ENCODE measurements around the gene MCTP2. TPM values are rescaled to one million over a fixed set of nuclear protein-coding genes. Genes with fewer than 3 reads are reported as not detected.

MCTP2 gene
- total RNA-seq, 4 donors from 2014 or later = 35.2 to 84.0 (median 61.2) TPM

GRCh38 chr15:94265982-94266381 is 34.6 kb downstream of the MCTP2 start:
- 73 to 81% methylated on average over 6 of the region's 6 CpGs for WGBS, 2 donors
- H3K9me3 ChIP-seq = no peaks in the 10 kb centered on the region
- no peak overlapping the region for H3K27ac ChIP-seq
- intact Hi-C loops (cut with DNase I) = no loop called here
- H3K4me3 ChIP-seq (replicated peaks in 1 of 3) = no peak overlapping the region
- peaks cover 22 to 33% of the 10 kb centered on the region in 2 donors for H3K4me1 ChIP-seq
- DNase-seq = no peak
- no peaks in the 10 kb centered on the region for H3K36me3 ChIP-seq
- no peak for TF ChIP-seq POLR2A (IDR thresholded peaks at IDR 0.05)
- TF ChIP-seq, protein P1, sequence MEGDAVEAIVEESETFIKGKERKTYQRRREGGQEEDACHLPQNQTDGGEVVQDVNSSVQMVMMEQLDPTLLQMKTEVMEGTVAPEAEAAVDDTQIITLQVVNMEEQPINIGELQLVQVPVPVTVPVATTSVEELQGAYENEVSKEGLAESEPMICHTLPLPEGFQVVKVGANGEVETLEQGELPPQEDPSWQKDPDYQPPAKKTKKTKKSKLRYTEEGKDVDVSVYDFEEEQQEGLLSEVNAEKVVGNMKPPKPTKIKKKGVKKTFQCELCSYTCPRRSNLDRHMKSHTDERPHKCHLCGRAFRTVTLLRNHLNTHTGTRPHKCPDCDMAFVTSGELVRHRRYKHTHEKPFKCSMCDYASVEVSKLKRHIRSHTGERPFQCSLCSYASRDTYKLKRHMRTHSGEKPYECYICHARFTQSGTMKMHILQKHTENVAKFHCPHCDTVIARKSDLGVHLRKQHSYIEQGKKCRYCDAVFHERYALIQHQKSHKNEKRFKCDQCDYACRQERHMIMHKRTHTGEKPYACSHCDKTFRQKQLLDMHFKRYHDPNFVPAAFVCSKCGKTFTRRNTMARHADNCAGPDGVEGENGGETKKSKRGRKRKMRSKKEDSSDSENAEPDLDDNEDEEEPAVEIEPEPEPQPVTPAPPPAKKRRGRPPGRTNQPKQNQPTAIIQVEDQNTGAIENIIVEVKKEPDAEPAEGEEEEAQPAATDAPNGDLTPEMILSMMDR (IDR thresholded peaks at IDR 0.05) = no peak
- no peaks in the 10 kb centered on the region for H3K27me3 ChIP-seq

DNA sequence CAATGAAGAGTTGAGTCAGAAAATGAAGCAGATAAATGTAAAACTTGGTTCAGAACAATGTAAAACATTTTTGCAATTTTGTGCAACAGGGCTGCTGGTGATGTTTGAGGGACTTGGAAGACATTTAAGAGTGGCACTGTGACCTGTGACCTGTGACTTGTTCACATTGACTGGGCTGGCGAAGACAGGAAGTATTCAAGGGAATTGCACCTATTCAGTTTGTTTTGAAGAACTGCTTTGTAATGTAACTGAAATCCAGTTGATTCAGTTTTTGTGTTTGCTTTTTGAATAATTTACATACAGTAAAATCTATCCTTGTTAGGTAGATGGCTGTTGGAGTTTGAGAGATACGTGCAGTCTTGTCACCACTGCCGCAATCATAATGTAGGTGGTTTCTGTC is 35.4 kb downstream of the MCTP2 start:
- intact Hi-C loops (cut with DNase I) = no loop called here
- Histone ChIP-seq H3K36me3 (no peaks in the 10 kb centered on the region), H3K9me3 (no peaks in the 10 kb centered on the region), H3K4me3 (replicated peaks in 1 of 3) (no peak overlapping the region), H3K27me3 (no peaks in the 10 kb centered on the region), H3K4me1 (peaks cover 22 to 33% of the 10 kb centered on the region in 2 donors), H3K27ac (no peak overlapping the region)
- DNase-seq = no peak
- no peak for TF ChIP-seq POLR2A (IDR thresholded peaks at IDR 0.05)
- TF ChIP-seq, protein P1 (IDR thresholded peaks at IDR 0.05) = no peak
- 89 to 93% methylated on average over 3 of the region's 3 CpGs for WGBS, 2 donors

DNA sequence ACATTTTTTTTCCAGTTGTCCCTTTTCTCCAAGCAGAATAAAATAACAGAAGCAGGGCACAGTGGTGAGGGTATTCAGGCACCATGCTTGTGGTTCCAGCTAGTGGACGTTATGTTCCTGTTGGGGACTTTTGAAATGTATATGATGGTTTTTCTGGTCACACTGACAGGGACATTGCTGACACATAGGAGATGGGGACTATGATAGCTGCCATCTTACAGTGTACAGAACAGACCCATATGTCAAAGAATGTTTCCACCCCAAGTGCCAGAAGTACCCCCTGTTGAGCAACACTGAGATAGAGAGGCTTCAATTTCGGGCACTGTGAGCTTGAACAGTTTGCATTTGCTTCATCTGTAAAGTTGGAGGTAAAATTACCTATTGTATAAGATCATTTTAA is 38.6 kb downstream of the MCTP2 start:
- Histone ChIP-seq H3K27ac (peak overlapping the region in 2 of 3 donors; percentile 0 to 21), H3K4me1 (peaks cover 16 to 22% of the 10 kb centered on the region in 2 donors), H3K4me3 (replicated peaks in 1 of 3) (no peak overlapping the region), H3K36me3 (no peaks in the 10 kb centered on the region), H3K27me3 (no peaks in the 10 kb centered on the region), H3K9me3 (no peaks in the 10 kb centered on the region)
- TF ChIP-seq, protein P1 (IDR thresholded peaks at IDR 0.05) = no peak
- no peak for TF ChIP-seq POLR2A (IDR thresholded peaks at IDR 0.05)
- intact Hi-C loops (cut with DNase I) = no loop called here
- DNase-seq = no peak
- WGBS, 2 donors = 67 to 71% methylated on average over 2 of the region's 2 CpGs

DNA sequence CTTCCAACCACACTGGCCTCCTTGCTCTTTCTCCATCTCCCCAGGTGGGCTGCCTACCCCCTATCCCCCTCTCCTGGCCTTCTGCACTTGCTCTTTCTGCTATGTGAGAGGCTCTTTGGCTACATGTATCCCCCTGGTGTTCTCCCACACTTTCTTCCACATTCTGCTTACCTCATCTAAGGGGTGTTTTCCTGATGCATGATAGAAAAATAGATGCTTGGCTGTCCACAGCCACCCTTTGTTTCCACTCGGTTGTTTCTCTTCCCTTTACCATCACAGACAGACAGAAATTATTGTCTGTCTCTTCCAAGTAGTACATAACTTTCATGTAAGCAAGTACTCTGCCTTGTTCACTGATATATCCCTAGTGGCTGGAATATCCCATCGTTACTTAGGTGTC is 39.2 kb downstream of the MCTP2 start:
- Histone ChIP-seq H3K4me1 (peaks cover 12 to 22% of the 10 kb centered on the region in 2 donors), H3K9me3 (no peaks in the 10 kb centered on the region), H3K36me3 (no peaks in the 10 kb centered on the region), H3K4me3 (replicated peaks in 1 of 3) (no peak overlapping the region), H3K27me3 (no peaks in the 10 kb centered on the region), H3K27ac (peak overlapping the region in 1 of 3 donors; percentile 0)
- no peak for TF ChIP-seq POLR2A (IDR thresholded peaks at IDR 0.05)
- TF ChIP-seq, protein P1 (IDR thresholded peaks at IDR 0.05) = no peak
- WGBS, 2 donors = 89 to 90% methylated on average over 2 of the region's 2 CpGs
- no peak for DNase-seq
- intact Hi-C loops (cut with DNase I) = no loop called here

DNA sequence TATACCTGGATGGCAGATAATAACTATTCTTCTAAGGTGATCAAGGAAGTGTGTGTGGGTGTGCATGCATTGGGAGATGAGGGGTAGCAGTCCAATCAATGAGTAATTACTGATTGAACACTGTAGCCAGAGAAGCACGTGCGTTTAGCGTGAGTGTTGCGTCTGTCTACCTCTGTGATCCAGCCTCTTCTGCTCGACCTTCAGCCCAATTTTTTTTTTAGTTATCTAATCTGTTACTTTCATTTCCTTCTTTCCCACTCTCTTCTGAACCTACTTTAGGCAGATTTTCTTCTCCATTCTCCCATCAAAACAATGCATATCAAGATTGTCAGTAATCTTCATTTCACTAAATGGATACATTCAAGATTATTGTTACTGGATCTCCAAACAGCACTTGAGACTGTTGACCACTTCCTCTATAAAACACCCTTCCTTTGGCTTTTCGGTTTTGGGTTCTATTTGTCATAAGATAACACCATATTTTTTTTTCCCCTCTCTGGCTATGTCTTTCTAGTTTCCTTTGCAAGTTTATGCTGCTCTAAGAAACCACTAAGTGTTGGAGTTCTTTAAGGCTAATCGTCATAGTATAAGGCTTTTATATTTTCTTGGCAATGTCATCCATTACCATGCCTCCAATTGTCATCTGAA is 41.0 kb downstream of the MCTP2 start:
- Histone ChIP-seq H3K4me3 (replicated peaks in 1 of 3) (no peak overlapping the region), H3K27ac (no peak overlapping the region), H3K36me3 (no peaks in the 10 kb centered on the region), H3K27me3 (no peaks in the 10 kb centered on the region), H3K9me3 (no peaks in the 10 kb centered on the region), H3K4me1 (peaks cover 12 to 17% of the 10 kb centered on the region in 2 donors)
- 86 to 90% methylated on average over 7 of the region's 7 CpGs for WGBS, 2 donors
- no peak for DNase-seq
- intact Hi-C loops (cut with DNase I) = no loop called here
- TF ChIP-seq, protein P1 (IDR thresholded peaks at IDR 0.05) = no peak
- no peak for TF ChIP-seq POLR2A (IDR thresholded peaks at IDR 0.05)
